HG03342 (cell line): ENCODE results near the gene PRAME.
"Not testable (repeated sequence)": the region's sequence is repeated elsewhere in the genome, so short reads cannot be mapped to it uniquely, and the experiment has no call there.

ENCODE experiments used
- ATAC-seq: cut with Tn5 transposase; IDR thresholded peaks from one replicate; pipeline ENCODE4 v1.9.1; 2021; ENCODE audit warnings: mild to moderate bottlenecking, moderate library complexity; ENCODE audit not compliant: unreplicated experiment

PRAME gene

GRCh38 chr22:22526125-22526912, 32.7 kb downstream of the PRAME start:
- ATAC-seq, result no peak

GRCh38 chr22:22523494-22523893, 35.6 kb downstream of the PRAME start:
- no peak for ATAC-seq

- no peak for ATAC-seq
These were observed 37.4 kb downstream of the PRAME start for GRCh38 chr22:22521631-22522030.

GRCh38 chr22:22520667-22521602, 38.1 kb downstream of the PRAME start:
- ATAC-seq, result no peak

GRCh38 chr22:22520020-22520656, 38.9 kb downstream of the PRAME start, which contains the start of gene ZNF280A:
Gene ZNF280A (minus strand): TSS chr22:22520270. CDS start chr22:22515630, 4,640 bp downstream.
- ATAC-seq, result no peak

- no peak for ATAC-seq
These were observed 39.5 kb downstream of the PRAME start for GRCh38 chr22:22519591-22519990.

GRCh38 chr22:22516992-22517391, 42.1 kb downstream of the PRAME start:
- no peak for ATAC-seq

GRCh38 chr22:22515890-22516289, 43.2 kb downstream of the PRAME start:
- ATAC-seq, result no peak

- ATAC-seq, result not testable (repeated sequence)
These were observed 44.6 kb downstream of the PRAME start for GRCh38 chr22:22514431-22514830.

- no peak for ATAC-seq
These were observed 45.4 kb downstream of the PRAME start for GRCh38 chr22:22513619-22514018.

- ATAC-seq, result no peak
These were observed 46.1 kb downstream of the PRAME start for GRCh38 chr22:22512951-22513350.

- not testable (repeated sequence) for ATAC-seq
These were observed 48.2 kb downstream of the PRAME start for GRCh38 chr22:22510833-22511232.

GRCh38 chr22:22509912-22510311, 49.2 kb downstream of the PRAME start:
- ATAC-seq, result not testable (repeated sequence)

- ATAC-seq, result peak; percentile 76
These were observed 50.5 kb downstream of the PRAME start, which contains the start of gene ZNF280B for GRCh38 chr22:22508274-22509176. Gene ZNF280B (minus strand): TSS chr22:22508742. CDS start chr22:22489398, 19,344 bp downstream.

GRCh38 chr22:22507743-22508273, 51.3 kb downstream of the PRAME start:
- no peak for ATAC-seq

- ATAC-seq, result no peak
These were observed 52.3 kb downstream of the PRAME start for GRCh38 chr22:22506736-22507135.

- no peak for ATAC-seq
These were observed 60.8 kb downstream of the PRAME start for GRCh38 chr22:22498267-22498666.
